Measurements from ENCODE around the gene LARGE1.

The LARGE1 gene

DNA sequence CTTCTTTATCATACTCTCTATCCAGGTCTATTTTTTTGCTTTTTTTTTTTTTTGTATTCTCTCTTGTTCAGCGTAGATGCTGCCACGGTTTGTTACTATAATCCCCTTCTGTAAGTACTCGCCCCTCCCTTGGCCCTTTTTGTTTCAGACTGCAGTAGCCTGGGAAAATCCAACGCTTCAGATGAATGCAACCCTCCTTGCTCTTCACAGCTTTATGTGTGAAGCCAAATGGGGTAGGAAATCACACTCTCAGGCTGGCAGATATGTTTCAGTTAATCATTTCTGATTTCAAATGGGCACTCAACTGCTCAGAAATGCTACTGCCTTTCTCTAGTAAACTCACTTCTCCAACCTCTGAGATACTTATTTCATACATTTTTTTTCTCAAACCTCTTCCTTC is 149.1 kb downstream of the LARGE1 start:
- no peak for DNase-seq

DNA sequence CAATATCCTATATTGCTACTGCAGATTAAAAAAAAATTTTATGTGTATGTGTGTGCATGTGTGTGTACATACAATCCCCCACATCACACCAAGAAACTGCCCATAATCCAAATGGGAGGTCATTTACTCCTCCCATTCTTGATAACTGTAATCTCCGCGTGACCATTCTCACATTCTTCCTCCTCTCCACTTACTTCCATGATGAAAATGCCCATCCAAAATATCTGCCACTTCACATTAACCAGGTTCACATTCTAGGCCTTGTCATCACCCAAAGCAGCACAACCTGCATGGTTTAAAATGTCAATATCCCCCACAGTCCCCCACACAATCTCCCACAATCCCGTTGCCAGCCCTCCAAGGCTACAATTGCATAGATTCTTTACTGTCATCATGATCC is 149.6 kb downstream of the LARGE1 start:
- DNase-seq = no peak

DNA sequence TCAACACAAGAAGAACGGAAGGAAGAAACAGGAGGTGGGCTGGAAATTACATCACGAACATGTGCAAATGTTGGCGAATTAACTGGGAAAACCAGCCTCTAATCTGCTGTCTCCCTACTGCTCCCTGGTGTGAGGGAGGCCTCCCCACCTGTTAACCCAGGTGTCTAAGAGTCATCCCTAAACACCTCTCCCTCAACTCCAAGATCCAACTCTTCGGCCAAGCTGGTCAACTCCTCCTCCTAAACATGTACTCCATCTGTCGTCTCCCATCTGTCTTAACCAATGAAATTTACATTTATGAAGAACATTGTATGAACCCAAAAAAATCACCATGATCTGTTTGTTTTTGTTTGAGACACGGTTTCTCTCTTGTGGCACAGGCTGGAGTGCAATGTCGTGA is 154.2 kb downstream of the LARGE1 start:
- no peak for DNase-seq

DNA sequence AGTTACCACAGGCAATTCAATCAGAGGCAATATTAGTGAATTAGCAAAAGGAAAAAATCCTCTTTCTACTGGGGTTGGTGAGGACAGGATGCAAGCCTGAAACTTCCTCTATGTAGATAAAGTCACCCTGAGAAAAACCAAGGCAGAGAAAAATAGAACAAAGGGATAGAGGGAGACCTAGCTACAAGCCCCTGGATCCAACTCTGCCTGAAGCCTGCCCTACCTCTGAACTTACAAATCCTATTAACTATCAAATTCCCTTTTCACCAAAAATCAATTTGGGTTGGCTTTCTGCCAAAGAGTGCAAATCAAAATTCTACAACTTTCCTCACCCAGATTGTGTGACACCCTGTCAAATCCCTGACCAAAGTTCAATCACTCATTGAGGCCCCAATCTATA is 161.3 kb downstream of the LARGE1 start:
- DNase-seq = no peak

DNA sequence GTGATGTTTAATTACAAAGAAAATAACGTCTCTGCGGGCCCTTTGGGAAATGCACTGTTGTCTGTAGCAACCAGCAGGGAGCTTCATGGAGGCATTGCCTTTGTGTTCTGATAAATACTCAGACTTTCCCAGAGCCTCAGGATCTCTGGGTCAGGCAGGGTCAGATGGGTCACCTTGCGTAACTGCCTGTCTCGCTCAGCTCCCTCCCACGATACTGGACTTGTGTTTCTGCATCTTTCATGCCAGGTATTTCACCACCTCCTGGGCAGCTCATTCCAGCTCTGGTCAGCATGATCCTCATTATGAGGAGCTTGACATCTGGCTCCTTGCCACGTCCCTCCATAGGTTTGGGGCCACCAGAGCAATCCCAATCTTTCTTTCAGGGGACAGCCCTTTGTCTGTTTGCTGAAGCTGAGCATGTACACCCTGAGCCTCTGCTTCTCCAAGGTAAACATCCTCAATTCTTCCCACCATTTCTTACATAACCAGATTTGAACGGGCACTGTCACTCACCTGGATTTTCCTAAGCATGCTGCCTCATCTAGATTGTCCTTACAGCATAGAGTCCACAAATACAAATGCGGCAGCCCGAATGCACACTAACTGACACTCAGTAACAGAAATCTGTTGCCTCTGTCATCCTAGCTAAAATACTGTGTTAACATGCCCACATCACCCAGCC is 162.3 kb downstream of the LARGE1 start:
- DNase-seq = no peak

DNA sequence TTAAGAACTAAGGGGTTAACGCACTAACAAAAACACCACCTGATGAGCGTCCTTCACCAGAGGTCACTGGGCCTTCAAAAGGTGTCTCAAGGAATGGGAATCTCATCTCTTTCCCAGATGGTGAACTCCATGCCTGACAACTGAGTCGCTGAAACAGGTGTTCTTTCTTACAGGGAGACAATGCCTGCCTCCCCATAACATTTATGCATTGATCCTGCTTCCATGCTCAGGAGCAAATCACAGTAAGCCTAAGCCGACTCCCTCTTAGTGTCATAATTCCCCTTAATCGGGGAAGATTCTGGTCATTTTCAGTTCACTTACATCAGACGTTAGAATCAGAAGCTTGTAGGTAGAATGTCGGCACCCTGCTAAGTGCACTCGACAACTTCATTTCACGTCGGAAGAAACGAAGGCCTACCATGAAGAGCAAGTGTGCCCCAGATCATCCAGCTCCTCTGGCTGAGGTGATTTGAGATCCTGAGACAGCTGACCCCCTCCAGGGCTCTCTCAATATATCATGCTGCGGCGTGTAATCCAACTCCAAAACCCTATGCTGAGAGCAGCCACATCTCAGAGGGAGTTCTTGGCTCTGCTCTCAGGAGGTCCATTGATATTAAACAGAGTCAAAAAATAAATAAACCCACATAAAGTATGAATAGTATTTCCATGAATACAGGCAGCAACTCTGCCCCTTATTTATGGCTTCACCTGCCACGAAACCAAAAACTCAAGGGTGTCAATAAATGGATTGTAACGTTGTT is 163.1 kb downstream of the LARGE1 start:
- DNase-seq = no peak

DNA sequence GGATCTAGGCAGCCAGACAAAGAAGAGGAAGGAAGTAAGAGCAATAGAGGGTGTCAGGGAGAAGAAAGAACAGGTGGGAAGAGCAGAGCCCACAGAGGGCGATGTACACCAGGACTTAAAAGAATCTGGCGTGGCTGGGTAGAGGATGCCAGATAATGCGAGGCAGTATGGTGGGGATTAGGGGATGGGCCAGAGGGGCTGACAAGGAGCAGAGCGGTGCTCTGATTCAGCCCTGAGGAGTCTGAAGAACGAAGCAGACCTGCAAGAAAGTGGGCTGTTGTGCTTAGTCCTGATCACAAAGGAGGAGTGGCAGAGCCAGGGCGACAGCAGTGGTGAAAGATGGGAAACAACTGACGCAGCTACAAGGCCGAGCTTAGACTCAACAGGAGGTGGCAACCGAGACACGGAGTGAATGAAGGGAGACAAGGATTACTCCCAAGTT is 163.7 kb downstream of the LARGE1 start:
- no peak for DNase-seq

DNA sequence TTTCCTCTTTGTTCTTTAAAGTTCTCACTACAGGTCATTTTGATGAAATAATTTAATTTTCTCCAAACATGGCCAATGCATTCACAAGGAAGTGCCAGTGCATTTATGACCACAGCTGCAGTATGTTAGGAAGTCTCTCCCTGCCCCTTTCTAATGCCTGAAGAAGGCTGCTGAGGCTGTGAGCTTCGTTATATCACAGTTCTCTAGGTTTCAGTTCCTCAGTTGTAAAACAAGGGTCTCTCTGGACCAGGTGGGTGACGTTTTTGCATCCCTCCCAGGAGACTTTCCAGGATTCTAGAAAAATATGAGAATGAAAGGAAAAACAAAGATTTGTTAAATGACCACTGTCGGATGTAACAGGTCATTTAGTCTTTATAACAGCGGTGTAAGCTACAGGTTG is 171.6 kb downstream of the LARGE1 start:
- DNase-seq = no peak

DNA sequence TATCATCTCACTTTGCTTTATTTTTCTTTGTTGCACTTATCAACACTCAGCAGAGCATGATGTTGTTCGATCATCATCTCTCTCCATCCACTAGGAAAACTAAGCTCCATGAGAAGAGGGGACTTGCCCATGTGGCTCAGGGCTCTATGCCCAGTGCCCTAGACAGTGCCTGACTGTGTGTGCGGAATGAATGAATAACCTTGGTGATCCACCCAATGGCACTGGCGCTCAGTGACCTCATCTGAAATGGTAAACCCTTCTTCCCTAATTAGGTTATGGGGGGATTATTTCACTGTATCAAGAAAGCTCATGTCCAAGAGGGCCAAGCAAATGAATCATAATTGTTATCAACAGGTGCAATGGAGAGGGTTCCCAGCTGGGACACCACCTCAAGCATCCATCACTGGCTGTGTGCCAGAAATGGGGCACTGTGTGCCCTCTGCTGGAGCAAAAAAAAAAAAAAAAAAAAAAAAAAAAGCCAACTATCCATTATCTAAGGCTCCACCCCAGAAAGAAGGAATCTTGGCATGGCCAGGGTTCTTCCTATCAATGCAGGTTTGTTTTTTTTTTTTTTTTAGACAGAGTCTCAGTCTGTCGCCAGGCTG is 172.6 kb downstream of the LARGE1 start:
- DNase-seq = no peak

DNA sequence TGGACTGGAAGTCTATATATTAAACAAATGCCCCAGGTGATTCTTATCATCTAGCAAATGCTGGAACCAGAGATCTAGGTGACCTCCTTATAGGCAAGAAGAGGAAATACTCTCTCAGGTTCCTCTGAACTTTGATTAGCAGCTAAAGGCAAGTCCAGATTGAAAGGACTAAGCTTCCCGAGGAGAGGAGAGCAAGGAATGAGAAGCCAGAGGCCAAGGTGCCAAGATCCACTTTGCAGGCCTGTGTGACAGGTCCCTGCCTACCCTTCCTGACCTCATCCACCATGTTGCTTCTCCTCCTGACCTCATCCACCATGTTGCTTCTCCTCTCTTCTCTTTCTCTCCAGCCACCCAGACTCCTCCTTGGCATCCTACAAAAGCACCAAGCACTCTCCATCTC is 173.2 kb downstream of the LARGE1 start:
- no peak for DNase-seq

DNA sequence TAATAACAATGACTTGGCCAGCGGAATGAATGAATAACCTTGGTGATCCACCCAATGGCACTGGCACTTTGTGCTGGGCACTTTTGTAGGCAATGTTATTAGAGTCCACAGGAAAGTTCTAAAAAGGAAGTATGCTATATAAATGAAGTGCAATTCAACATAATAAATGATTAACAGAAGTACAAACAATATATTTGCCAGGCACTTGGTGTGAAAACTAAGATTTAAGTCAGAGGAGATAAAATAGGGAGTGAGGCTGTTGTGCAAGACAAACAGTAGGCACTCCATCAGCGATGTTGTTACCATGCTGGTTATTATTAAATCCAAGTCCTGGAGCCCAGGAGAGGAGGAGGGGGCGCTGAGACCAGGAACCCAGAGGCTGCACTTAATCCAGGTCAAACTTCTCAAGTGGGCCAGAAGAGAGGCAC is 173.8 kb downstream of the LARGE1 start:
- no peak for DNase-seq

DNA sequence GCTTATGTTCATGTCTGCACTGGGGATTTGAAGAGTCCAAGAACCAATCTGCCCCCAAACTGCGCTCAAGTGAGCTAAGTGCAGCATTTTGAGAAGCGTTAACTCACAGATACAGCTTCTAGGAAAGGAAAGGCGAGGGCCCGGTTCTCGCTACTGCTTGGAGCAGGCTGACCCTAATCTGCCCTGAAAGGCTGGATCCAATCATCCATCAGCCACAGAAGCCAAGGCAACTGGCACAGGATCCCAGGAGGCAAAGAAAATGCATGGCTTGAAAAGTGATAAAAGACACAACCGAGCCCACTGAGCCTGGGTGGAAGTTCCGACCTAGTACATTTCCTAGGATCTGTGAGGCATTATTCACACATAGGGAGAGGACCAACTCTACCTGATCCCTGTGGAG is 174.8 kb downstream of the LARGE1 start:
- DNase-seq = no peak

DNA sequence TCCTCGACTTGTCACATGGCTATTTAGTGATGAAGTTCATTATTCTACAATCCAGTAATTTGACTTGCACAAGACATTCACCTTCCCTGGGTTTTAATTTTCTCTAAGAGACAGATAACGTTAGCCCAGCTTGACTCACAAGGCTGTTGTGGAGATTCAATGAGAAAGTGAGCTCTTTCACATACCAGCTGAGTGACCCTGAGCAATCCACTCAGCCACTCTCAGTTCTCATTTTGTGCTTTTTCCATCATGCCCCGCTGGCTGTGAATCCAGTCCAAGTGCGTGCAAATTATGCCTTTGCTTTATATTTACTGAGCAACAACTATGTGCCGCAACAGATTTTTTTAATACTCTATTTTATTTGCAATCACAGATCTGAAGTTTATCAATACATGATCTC is 176.5 kb downstream of the LARGE1 start:
- DNase-seq = no peak

DNA sequence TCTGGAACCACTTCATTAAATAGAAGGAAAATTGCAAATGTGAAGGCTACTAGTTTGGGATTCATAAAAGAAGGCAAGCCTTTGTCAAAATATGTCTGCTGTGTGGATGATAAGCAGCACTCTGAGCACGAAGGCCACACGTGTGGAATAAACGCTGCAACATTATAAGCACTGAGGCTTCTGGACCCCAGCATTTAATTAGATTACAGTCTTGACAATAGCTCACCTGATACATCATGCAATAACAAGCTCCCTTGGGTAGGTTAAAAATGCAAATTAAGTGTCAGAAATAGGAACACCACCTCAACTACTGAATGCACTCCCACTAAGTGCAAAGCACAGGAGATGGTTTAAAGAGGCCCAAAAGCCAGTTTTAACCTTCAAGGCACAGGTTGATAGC is 179.3 kb downstream of the LARGE1 start:
- no peak for DNase-seq

DNA sequence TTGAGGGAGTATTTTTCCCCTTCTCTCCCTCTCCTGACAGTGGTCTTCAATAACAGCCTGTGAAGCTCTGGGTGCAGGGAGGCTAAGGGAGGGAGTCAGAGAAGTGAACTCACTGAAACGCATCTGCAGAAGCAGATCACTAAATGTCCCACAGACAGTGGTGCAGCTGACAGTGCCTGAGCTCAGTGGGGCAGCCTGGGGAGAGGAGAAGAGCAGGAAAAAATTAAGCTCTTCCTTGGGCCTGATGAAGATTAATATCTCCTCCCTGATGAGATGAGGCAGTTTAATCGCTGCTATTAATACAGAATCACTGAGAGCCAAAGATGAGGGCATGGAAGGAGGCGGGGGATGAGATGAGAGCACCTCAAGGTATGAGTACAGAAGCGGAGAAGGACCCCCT is 180.8 kb downstream of the LARGE1 start:
- DNase-seq = no peak

DNA sequence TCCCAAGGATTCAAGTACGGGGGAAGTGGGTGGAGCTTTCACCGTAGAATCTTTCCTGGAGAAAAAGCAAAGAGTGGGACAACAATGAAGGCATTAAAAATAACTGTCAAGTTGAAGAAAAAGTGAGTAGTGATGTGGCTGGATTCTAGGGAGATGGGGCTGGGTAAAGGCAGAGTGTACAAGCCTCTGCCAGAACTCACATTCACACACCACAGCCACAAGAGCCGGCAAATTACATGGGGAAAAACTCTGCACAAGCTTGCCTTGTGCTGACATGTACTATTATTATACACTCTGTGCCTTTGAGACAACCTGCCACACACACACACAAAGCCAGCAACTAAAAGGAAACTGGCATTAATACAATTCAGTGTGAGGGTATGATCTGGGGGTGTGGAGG is 182.6 kb downstream of the LARGE1 start:
- DNase-seq = no peak

DNA sequence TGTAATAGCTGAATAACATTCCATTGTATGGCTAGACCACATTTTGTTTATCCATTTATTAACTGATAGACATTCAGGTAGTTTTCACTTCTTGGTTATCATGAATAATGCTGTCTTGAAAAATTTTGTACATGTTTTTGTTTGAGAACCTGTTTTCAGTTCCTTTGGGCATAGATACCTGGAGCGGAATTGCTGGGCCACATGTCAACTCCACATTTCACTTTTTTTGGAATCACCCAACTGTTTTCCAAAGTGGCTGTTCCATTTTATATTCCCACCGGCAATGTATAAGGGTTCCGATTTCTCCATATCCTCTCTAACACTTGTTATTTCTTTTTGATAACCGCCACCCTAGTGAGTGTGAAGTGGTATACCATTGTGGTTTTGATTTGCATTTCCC is 184.3 kb downstream of the LARGE1 start:
- DNase-seq = no peak

DNA sequence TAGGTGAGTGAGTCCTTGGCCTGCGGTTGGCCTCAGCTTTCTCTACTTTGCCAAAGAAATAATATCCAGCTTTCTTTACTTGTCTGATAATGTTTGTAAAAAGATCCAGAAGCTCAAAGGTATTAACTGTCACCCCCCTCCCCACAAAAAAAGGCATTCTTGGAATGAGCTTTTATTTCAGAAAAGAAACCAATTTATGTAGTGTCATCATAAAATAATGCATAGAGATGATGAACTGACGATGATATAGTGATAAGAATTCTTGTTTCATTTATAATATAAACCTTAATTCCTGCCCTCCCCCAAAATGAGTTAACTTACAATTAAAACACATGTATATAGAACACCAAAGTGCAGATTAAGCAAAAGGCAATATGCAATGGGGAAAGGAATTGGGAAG is 191.4 kb downstream of the LARGE1 start:
- no peak for DNase-seq

DNA sequence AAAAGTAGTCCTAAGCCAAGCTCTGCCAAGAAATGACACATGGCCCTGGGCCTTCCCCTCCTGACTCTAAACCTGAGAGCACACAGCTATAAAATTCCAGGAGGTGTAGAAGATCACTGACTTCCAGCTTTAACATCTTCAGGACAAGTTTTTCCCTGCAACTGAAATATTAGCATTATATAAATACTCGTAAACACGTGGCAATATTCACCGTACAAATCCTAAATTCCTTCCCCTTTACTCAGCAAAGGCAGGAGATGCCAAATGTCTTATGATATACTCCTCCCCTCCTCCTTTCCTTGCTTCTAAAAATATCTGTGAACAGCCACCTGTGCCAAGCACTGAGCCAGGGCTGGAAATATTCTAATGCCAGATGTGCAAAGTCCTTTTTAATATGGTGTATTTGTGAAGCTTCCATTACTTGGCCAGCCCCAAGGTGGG is 194.0 kb downstream of the LARGE1 start:
- DNase-seq = no peak

DNA sequence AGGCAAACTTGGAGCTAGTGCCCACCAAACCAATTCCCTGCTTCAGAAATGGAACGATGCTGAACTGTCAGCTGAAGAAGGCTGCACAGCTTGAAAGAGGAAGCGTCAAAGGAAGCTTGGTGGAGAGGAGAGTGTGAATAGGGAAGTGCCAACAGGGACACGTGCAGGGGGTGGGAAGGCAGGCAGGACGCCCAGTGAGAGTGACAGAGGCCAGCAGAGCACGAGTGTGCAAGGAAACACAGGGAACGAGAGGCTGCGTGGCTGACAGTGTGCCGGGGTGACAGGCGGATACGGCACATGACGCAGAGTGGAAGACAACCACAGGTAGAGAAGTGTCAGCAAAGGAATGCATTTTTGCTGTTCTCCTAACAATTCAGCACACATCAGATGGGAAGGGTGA is 196.4 kb downstream of the LARGE1 start:
- no peak for DNase-seq

DNA sequence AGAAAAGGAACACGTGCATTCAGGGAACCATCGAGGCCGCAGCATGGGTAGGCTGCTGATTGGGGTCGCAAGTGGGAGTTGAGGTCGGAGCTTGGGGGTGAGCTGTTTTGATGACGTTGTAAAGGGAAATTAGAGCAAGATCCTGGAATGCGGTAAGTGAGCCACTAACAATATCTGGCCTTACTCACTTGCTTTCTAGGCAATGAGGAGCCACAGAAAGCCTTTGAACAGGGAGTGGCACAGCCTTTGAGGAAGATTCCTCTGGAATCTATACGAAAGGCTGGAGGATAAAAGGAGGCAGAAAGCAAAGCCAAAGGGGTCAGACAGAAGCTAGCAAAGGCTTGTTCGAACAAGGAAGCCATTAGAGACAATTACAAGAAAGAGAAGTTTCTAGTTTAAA is 197.5 kb downstream of the LARGE1 start:
- DNase-seq = no peak

DNA sequence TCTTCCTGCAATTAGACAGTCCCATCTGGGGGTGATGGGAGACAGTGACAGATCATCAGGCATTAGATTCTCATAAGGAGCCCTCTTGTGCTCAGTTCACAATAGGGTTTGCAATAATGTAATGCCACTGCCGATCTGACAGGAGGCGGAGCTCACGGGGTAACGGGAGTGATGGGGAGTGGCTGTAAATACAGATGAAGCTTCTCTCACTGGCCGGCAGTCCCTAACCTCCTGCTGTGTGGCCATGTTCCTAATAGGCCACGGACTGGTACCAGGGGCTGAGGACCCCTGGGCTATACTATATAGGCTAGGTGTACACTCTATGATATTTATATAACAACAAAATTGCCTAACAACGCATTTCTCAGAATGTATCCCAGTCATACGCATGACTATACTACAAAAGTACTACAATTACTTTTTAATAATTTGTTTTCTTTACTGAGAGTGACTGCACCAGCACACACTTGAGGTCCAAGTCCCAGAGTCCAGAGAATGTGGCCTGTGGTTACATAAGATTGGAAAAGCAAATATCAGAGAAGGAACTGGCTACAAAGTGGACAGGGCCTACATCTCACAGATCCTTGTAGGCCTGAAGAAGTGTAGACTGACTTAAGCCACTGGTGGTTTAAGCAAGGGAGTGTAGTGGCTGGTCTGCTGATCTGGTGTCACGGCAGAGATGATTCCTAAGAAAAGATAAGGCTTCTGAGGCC is 200.0 kb downstream of the LARGE1 start:
- DNase-seq = no peak

DNA sequence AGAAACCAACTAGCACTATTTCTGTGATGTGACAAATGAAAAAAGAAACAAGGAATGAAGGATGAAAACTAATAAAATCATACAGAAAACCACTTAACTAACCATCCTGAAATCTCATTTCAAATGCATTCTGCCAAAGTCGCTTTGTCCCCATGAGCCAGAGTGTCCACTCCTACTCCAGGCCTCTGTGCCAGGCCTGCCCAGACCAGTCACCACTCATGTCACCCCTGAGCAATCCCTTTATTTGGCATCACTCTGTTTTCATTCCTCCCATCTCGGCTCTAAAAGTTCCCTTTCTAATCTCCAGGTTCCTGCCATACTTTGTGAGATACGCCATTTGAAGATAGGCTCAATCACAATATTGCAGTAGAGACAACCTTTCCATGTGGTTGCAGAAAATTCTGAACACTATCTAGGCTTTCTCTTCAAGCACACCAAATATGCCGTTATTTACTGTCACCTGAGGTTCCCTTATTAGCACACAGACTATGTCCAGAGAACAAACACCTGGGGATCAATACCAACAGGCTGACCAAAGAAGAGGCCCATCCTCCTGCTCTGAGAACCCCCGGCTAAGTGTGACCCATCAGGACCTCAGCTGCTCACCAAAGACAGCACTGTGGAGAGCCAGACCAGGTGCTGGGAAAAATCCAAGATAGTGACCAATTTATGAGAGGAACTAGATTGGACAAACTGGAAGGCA is 202.4 kb downstream of the LARGE1 start:
- no peak for DNase-seq

Data from activated effector memory CD4-positive, alpha-beta T cell treated with anti-CD3 and anti-CD28 coated beads, Interleukin-2, amount 50 U/mL, for 16 hours (primary cell).